K562 (cell line): ENCODE results near the gene TTC13. TPM values are rescaled to one million over a fixed set of nuclear protein-coding genes. Genes with fewer than 3 reads are reported as not detected.
A peak's percentile ranks its signal among the peaks of the same experiment; 100 is the strongest.

Source experiments
- BACH1 ChIP-seq: fragments of 200-800 bp; sonication (Bioruptor generic); IDR thresholded peaks from 2 replicates; pipeline ENCODE4 v1.6.1; 2016; ENCODE audit warnings: missing genetic modification characterization, missing compliant biosample characterization
- CREB1 ChIP-seq, 2 experiments: sonication (generic) in 1 of 2; formaldehyde crosslinking in 1 of 2; IDR thresholded peaks; 2 replicates each; pipeline versions ENCODE4 v1.6.1 to v1.8.0; 2012 to 2022; ENCODE audit warnings: inconsistent platforms in 1 of 2, mild to moderate bottlenecking in 1 of 2, missing genetic modification reagents in 1 of 2, moderate library complexity in 1 of 2
- ETV6 ChIP-seq, 3 experiments: fragments of 150-350 bp in 1 of 3; sonication (generic) in 1 of 3; formaldehyde crosslinking in 1 of 3; IDR thresholded peaks; 2 replicates each; pipeline versions ENCODE4 v1.6.1 to v1.8.0; 2014 to 2022; ENCODE audit warnings: borderline replicate concordance in 2 of 3, low read depth in 2 of 3, antibody characterized with exemption in 1 of 3, low read length in 1 of 3, mild to moderate bottlenecking in 1 of 3, missing genetic modification reagents in 1 of 3
- GABPB1 ChIP-seq: sonication (generic); formaldehyde crosslinking; IDR thresholded peaks from 2 replicates; pipeline ENCODE4 v1.8.0; 2022; ENCODE audit warnings: mild to moderate bottlenecking, missing genetic modification reagents
- MBD2 ChIP-seq: sonication (generic); IDR thresholded peaks from 2 replicates; pipeline ENCODE4 v1.6.1; 2016; ENCODE audit warnings: low read depth, borderline replicate concordance
- MYC ChIP-seq, 2 experiments: fragments of 250-450 bp in 1 of 2; sonication (Bioruptor Pico) in 1 of 2; IDR thresholded peaks; 2 replicates each; pipeline versions ENCODE4 v1.5.1 to v1.6.1; 2012 to 2021; ENCODE audit warnings: low read depth in 2 of 2, borderline replicate concordance in 1 of 2, improper control_type of control experiment in 1 of 2, low read length in 1 of 2, mild to moderate bottlenecking in 1 of 2, moderate library complexity in 1 of 2
- NBN ChIP-seq: fragments of 450-650 bp; IDR thresholded peaks from 2 replicates; pipeline ENCODE4 v1.6.1; 2016; ENCODE audit warnings: low read depth, mild to moderate bottlenecking
- NR2C2 ChIP-seq, 2 experiments: fragments of 200-800 bp in 1 of 2; sonication (Bioruptor generic) in 1 of 2; sonication (generic) in 1 of 2; formaldehyde crosslinking in 1 of 2; IDR thresholded peaks; 2 replicates each; pipeline versions ENCODE4 v1.6.1 to v1.8.0; 2016 to 2022; ENCODE audit warnings: mild to moderate bottlenecking in 1 of 2, missing compliant biosample characterization in 1 of 2, missing genetic modification characterization in 1 of 2, missing genetic modification reagents in 1 of 2
- SRSF3 ChIP-seq: fragments of 200-400 bp; formaldehyde crosslinking; IDR thresholded peaks from 2 replicates; pipeline ENCODE4 v1.6.1; 2016; ENCODE audit warnings: mild to moderate bottlenecking, low read length, moderate library complexity; ENCODE audit not compliant: insufficient read depth
- ZBED1 ChIP-seq: IDR thresholded peaks from 2 replicates; pipeline ENCODE4 v1.6.1; 2014
- ZNF408 ChIP-seq: fragments of 250-450 bp; sonication (Bioruptor Pico); IDR thresholded peaks from 2 replicates; pipeline ENCODE4 v1.4.0; 2020; ENCODE audit warnings: low read depth, mild to moderate bottlenecking, moderate library complexity
- ZNF57 ChIP-seq: fragments of 450-650 bp; formaldehyde crosslinking; IDR thresholded peaks from 2 replicates; pipeline ENCODE4 v1.4.0; 2020; ENCODE audit warnings: mild to moderate bottlenecking, moderate library complexity
- polyA plus RNA-seq, 8 experiments: library from polyadenylated mRNA; depleted of rRNA in 4 of 8; stranded (reverse) in 5 of 8; unstranded in 3 of 8; fragments of >200 nt; fragmentation: Nextera tagmentation in 2 of 8; fragmentation: Illumina TruSeq in 1 of 8; extraction: Ambion mirVana in 2 of 8; extraction: Trizol in 1 of 8; gene quantifications; 2 replicates each; pipeline versions ENCODE4 v1.2.1 to v1.2.3, GENCODE V29; 2011 to 2014; ENCODE audit warnings: inconsistent platforms in 1 of 8, missing spikeins in 1 of 8
- total RNA-seq, 7 experiments: library from RNA; depleted of rRNA in 6 of 7; stranded (reverse); fragments of >200 nt in 6 of 7; fragmentation: Illumina TruSeq in 2 of 7; extraction: Trizol in 2 of 7; gene quantifications; 2 replicates each; pipeline versions ENCODE4 v1.2.1 to v1.2.3, GENCODE V29; 2011 to 2021; ENCODE audit warnings: low replicate concordance in 1 of 7
- TF ChIP-seq, protein P1 (sequence below): sonication (generic); formaldehyde crosslinking; IDR thresholded peaks from 2 replicates; pipeline ENCODE4 v1.8.0; 2022; ENCODE audit warnings: mild to moderate bottlenecking, missing genetic modification reagents, borderline replicate concordance
- TF ChIP-seq, protein P2 (sequence below): fragments of 250-450 bp; sonication (Bioruptor Pico); IDR thresholded peaks from 2 replicates; pipeline ENCODE4 v1.5.0; 2021

Gene TTC13
- total and polyA plus RNA-seq, 9 of the 15 experiments (the other 6 are each of a cell fraction or from before 2014, with no cell fraction given): 1.7 to 13.8 (median 9.6) TPM

DNA sequence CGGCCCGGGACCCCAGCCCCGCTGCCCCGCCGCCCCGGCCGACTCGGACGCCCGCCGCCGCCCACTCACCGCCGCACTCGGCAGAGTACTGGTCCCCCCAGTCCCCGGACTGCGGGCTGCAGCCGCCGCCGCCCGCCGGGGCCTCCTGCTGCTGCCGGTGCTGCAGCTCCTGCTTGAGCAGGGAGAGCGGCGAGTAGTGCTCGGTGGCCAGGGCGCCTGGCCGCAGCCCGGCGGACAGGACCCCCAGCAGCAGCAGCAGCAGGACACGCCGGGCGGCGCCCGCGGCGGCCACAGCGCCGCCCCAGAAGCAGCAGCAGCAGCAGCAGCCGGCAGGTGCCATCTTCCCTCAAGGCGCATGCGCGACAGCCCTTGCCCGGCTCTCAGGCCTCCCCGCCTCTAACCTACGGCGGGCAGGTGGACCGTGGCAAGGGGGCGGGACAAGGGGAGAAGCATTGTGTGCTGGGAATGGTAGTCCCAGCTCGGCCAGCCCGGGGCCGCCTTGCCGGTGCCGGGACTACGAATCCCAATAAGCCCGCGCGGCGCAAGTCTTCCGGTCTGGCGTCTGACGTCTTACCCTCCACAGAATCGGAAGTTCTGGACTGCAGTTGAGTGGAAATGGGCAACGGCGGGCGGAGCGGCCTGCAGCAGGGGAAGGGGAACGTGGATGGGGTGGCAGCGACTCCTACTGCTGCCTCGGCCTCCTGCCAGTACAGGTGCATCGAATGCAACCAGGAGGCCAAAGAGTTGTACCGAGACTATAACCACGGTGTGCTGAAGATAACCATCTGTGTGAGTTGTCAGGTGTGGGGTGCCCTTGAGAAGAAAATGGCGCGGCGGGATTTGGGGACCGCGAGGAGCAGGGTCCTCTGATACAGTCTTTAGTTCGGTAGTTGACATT, at the start of gene TTC13, which contains the start of gene ARV1 (continued):
- TF ChIP-seq, protein P1, sequence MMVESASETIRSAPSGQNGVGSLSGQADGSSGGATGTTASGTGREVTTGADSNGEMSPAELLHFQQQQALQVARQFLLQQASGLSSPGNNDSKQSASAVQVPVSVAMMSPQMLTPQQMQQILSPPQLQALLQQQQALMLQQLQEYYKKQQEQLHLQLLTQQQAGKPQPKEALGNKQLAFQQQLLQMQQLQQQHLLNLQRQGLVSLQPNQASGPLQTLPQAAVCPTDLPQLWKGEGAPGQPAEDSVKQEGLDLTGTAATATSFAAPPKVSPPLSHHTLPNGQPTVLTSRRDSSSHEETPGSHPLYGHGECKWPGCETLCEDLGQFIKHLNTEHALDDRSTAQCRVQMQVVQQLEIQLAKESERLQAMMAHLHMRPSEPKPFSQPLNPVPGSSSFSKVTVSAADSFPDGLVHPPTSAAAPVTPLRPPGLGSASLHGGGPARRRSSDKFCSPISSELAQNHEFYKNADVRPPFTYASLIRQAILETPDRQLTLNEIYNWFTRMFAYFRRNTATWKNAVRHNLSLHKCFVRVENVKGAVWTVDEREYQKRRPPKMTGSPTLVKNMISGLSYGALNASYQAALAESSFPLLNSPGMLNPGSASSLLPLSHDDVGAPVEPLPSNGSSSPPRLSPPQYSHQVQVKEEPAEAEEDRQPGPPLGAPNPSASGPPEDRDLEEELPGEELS: no peak
- TF ChIP-seq, protein P2, sequence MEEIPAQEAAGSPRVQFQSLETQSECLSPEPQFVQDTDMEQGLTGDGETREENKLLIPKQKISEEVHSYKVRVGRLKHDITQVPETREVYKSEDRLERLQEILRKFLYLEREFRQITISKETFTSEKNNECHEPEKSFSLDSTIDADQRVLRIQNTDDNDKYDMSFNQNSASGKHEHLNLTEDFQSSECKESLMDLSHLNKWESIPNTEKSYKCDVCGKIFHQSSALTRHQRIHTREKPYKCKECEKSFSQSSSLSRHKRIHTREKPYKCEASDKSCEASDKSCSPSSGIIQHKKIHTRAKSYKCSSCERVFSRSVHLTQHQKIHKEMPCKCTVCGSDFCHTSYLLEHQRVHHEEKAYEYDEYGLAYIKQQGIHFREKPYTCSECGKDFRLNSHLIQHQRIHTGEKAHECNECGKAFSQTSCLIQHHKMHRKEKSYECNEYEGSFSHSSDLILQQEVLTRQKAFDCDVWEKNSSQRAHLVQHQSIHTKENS: no peak
- peak; percentile 90 for TF ChIP-seq MYC (IDR thresholded peaks at IDR 0.05; ENCODE audit: low read depth, low read length)
- TF ChIP-seq MYC (CRISPR knock-in tag; IDR thresholded peaks at IDR 0.05; ENCODE audit: borderline replicate concordance, low read depth): peak; percentile 65; the same call in 1 of the 2 replicates
- TF ChIP-seq MBD2: peak; percentile 93
- TF ChIP-seq NBN: peak; percentile 65; the same call in 1 of the 2 replicates
- TF ChIP-seq ZNF408 (CRISPR knock-in tag): no peak
- TF ChIP-seq GABPB1 (CRISPR knock-in tag): peak; percentile 96
- peak; percentile 49 to 54; a peak in 2 of 4 replicates for TF ChIP-seq ETV6 (IDR thresholded peaks at IDR 0.05; ENCODE audit: borderline replicate concordance in 1 of 2, low read depth in 2 of 2, low read length in 1 of 2)
- TF ChIP-seq ETV6 (CRISPR knock-in tag; IDR thresholded peaks at IDR 0.05; ENCODE audit: borderline replicate concordance): no peak
- TF ChIP-seq BACH1 (tag): peak; percentile 14; the same call in 1 of the 2 replicates
- TF ChIP-seq NR2C2 (CRISPR knock-in tag; IDR thresholded peaks at IDR 0.05): peak; percentile 61; the same call in 1 of the 2 replicates
- TF ChIP-seq NR2C2 (tag; IDR thresholded peaks at IDR 0.05): peak; percentile 93
- TF ChIP-seq ZNF57 (CRISPR knock-in tag): no peak
- TF ChIP-seq ZBED1: 0 out of 2 replicates have a peak, but pooled peaks have one; percentile 28
- TF ChIP-seq CREB1 (IDR thresholded peaks at IDR 0.05): peak; percentile 93
- peak; percentile 89 for TF ChIP-seq CREB1 (CRISPR knock-in tag; IDR thresholded peaks at IDR 0.05)
- TF ChIP-seq SRSF3: no peak
- TF ChIP-seq, all 486 proteins: peak for 184
